ENCODE measurements around the gene ENO2.

Gene ENO2

GRCh38 chr12:6935371-6936193, 21.2 kb downstream of the ENO2 start:
- no peak for DNase-seq

DNA sequence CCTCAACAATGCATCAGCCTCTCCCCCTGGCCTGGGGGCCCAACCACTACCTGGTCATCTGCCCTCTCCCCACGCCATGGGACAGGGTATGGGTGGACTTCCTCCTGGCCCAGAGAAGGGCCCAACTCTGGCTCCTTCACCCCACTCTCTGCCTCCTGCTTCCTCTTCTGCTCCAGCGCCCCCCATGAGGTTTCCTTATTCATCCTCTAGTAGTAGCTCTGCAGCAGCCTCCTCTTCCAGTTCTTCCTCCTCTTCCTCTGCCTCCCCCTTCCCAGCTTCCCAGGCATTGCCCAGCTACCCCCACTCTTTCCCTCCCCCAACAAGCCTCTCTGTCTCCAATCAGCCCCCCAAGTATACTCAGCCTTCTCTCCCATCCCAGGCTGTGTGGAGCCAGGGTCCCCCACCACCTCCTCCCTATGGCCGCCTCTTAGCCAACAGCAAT, 21.8 kb downstream of the ENO2 start:
- no peak for DNase-seq

- DNase-seq = no peak
Measured at GRCh38 chr12:6936636-6937480, 22.5 kb downstream of the ENO2 start.

DNA sequence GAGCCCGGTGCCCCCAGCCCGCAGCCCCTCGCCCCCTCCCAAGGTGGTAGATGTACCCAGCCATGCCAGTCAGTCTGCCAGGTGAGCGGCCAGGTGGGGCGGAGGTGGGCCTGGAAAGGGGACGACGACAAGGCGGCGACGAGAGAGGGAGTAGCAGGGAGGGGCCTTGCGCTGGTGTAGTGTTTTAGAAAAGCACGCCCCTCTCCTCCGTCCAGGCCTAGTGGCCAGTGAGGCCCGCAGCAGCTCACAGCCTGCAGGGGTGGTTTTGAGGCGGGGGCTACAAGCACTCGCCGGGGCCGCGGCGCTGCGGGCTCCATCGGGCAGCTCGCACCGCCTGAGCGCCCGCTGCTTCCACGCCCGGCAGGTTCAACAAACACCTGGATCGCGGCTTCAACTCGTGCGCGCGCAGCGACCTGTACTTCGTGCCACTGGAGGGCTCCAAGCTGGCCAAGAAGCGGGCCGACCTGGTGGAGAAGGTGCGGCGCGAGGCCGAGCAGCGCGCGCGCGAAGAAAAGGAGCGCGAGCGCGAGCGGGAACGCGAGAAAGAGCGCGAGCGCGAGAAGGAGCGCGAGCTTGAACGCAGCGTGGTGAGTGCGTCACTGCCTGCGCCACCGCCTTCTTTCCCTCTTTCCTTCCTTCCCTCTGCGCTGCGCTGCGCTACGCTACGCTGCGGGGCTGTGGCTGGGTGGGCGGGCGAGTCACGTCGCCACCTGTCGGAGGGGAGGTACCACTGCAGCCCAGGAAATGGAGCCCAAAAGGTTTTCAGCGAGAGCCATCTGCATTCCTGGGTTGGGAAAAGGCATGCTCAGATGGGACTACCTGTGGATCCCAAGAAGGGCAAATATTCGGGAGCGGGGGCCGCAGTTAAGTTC, 23.3 kb downstream of the ENO2 start:
- DNase-seq = peak; percentile 91

- DNase-seq = no peak
Measured at GRCh38 chr12:6938353-6939190, 24.2 kb downstream of the ENO2 start.

- no peak for DNase-seq
Measured at GRCh38 chr12:6939191-6939540, 24.8 kb downstream of the ENO2 start.

- DNase-seq = no peak
Measured at GRCh38 chr12:6941267-6941666, 26.9 kb downstream of the ENO2 start.

- DNase-seq = no peak
Measured at GRCh38 chr12:6941782-6942181, 27.4 kb downstream of the ENO2 start.

GRCh38 chr12:6942331-6942665, 27.9 kb downstream of the ENO2 start:
- DNase-seq = no peak

- peak; percentile 71 for DNase-seq
Measured at GRCh38 chr12:6943389-6943721, 29.0 kb downstream of the ENO2 start.

DNA sequence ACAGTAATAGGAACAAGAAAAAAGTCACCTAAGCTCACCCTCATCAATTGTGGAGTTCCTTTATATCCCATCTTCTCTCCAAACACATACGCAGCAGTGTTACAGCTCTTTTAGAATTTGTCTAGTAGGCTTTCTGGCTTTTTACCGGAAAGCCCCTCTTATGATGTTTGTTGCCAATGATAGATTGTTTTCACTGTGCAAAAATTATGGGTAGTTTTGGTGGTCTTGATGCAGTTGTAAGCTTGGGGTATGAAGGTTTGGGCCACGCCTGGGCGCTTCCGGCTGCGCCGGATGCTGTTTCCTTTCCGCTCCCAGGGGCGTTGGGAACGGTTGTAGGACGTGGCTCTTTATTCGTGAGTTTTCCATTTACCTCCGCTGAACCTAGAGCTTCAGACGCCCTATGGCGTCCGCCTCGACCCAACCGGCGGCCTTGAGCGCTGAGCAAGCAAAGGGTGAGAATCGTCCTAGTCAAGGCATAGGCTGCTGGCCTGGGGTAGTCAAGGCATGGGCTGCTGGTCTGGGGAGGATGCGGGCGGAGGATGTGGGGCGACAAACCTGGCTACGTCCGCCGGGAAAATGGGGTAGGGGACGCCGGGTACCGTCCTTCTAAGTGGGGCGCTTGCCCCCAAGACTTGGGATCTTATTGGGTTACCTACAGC, 29.5 kb downstream of the ENO2 start, which contains the start of the genes C12orf57 and RNU7-1:
Gene C12orf57, plus strand, starts transcription at position 301 of the 659 bp plus-strand sequence. Its CDS starts 100 bp downstream, at position 401.
Gene RNU7-1, plus strand, starts transcription at position 95 of the 659 bp plus-strand sequence.
- DNase-seq = peak; percentile 86

GRCh38 chr12:6944381-6945186, 30.2 kb downstream of the ENO2 start:
- DNase-seq = peak; percentile 86

GRCh38 chr12:6945613-6946012, 31.2 kb downstream of the ENO2 start:
- no peak for DNase-seq

- peak; percentile 98 for DNase-seq
Measured at GRCh38 chr12:6946033-6946919, 31.9 kb downstream of the ENO2 start.

- DNase-seq = no peak
Measured at GRCh38 chr12:6946920-6947374, 32.6 kb downstream of the ENO2 start.

DNA sequence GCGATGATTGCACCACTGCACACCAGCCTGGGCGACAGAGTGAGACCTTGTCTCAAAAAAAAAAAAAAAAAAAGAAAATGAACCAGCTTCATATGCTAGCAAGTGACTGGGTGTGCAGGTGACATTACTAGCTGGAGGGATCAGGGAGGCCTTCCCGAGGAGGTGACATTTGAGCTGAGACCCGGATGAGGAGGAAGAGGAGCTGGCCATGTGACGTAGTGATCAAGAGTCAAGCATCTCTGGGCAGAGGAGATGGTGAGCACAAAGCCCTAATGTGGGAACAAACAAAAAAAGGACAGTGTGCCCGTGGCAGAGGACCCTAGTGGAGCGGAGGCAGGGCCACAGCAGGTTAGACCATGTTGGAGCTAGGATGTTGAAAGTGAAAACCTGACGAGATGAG, 33.2 kb downstream of the ENO2 start:
- DNase-seq = no peak

DNA sequence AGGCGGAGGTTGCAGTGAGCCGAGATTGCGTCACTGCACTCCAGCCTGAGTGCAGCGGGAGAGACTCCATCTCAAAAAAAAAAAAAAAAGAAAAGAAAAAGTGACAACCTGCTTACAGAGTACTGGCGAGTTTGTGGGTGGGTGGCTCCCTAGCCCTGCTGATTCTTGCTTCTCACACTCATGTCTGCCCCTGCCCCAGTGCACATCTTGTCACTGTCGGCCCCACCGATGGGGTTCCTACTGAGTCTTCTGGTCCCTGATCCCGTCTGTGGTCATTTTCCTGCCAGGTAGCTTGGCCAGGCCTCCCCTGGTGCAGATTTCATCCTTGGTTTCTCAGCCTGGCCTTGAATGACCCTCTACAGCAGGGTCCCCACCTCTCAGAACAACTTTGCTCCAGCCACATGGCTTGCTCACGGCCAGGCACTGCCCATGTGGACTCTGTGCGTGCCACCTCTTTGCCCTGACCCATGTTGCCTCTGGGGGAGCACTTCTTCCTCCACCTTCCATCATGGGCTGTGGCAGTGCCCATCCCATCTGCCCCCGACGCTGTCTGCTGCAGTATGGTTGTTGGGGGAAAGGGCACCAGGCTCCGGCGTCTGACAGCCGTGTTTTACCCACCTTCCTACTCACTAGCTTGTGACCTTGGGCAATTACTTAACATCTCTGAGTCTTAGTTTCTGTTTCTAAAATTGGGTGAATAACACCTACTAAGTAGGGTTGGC, 34.7 kb downstream of the ENO2 start:
- DNase-seq = no peak

DNA sequence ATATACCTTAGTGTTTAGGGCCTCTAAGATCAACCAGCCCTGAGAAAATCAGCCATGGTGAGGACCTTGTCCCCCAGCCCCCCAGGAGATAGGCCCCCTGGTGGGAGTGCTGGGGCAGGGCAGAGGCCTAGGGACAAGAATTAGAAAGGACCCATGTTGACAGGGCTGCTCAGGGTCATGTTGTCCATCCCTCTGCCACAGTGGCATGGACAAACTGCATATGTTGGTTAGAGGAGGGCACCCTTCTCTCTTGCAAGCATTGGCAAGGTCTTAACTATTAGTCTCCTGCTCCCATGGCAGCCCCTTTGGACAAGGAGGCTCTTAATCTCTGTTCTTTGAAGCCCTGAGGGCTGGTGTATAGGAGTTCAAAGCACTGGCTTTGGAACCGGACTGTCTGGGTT, 36.0 kb downstream of the ENO2 start:
- no peak for DNase-seq
